Epithelial cell of esophagus (primary cell): ENCODE measurements around the gene CDC45.

ENCODE experiments used
- DNase-seq: peaks from one replicate; pipeline ENCODE4 v3.0.0; 2010; ENCODE audit warnings: low read depth
- H3K4me3 ChIP-seq: 2 replicates; pipeline ENCODE4 v1.5.1; 2011; ENCODE audit warnings: mild to moderate bottlenecking, low read length, control low read depth
- CTCF ChIP-seq: IDR thresholded peaks from 2 replicates; pipeline ENCODE4 v1.5.1; 2011; ENCODE audit warnings: low read depth, mild to moderate bottlenecking, low read length, control low read depth, inconsistent platforms; ENCODE audit not compliant: insufficient read depth; ENCODE audit errors: missing control alignments

The CDC45 gene

GRCh38 chr22:19520007-19520406 lies 40.3 kb downstream of the CDC45 start:
- no peak for DNase-seq
- H3K4me3 ChIP-seq, result no peak overlapping the region
- no peak for TF ChIP-seq CTCF

- no peak overlapping the region for H3K4me3 ChIP-seq
- TF ChIP-seq CTCF, result no peak
- no peak for DNase-seq
Measured at GRCh38 chr22:19520566-19521305, 41.0 kb downstream of the CDC45 start.

- DNase-seq, result no peak
- no peak for TF ChIP-seq CTCF
- H3K4me3 ChIP-seq, result no peak overlapping the region
Measured at GRCh38 chr22:19522190-19522880, 42.6 kb downstream of the CDC45 start.

- H3K4me3 ChIP-seq, result no peak overlapping the region
- no peak for DNase-seq
- no peak for TF ChIP-seq CTCF
Measured at GRCh38 chr22:19522881-19523239, 43.1 kb downstream of the CDC45 start.

- TF ChIP-seq CTCF, result no peak
- H3K4me3 ChIP-seq, result peak overlapping the region; percentile 16
- DNase-seq, result peak; percentile 49
Measured at GRCh38 chr22:19523240-19524169, 43.8 kb downstream of the CDC45 start.

GRCh38 chr22:19524170-19525115 lies 44.7 kb downstream of the CDC45 start, which contains the start of gene CLDN5:
Gene CLDN5, minus strand, starts transcription at chr22:19524410. Its CDS starts 155 bp downstream, at chr22:19524255.
- DNase-seq, result peak; percentile 23
- no peak for TF ChIP-seq CTCF
- H3K4me3 ChIP-seq, result peak within 1 kb of the TSS; percentile 16
